Measurements from ENCODE around the gene SV2C.

Gene SV2C

DNA sequence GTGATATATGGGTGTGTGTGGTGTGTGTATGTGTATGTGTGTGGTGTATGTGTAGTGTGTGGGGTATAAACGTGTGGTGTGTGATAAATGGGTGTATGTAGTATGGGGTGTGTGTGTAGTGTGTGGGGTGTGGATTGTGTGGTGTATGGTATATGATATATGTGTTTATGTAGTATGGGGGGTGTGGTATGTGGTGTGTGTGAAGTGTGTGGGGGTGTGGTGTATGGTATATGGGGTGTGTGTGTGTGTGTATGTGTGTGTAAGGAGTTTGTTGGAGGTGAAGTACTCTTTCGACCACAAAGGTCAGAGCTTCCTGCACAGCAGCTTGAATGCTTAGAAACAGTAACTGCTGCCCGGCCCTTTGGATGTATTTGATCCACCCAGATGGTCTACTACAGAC, 174.7 kb downstream of the SV2C start:
- DNase-seq (ENCODE audit: low spot score in 2 of 2) (no peak), ATAC-seq (replicated peaks; ENCODE audit: extremely low read depth, poor library complexity, severe bottlenecking) (no peak)
- no peaks in the 10 kb centered on the region for H3K36me3 Mint-ChIP-seq (ENCODE audit: insufficient read depth)
- no peaks in the 10 kb centered on the region for H3K27me3 Mint-ChIP-seq
- no peak overlapping the region for H3K27ac Mint-ChIP-seq (ENCODE audit: low read depth)
- H3K4me3 Mint-ChIP-seq, result no peak overlapping the region
- H3K9me3 Mint-ChIP-seq, result peaks cover 6% of the 10 kb centered on the region
- no peaks in the 10 kb centered on the region for H3K4me1 Mint-ChIP-seq

DNA sequence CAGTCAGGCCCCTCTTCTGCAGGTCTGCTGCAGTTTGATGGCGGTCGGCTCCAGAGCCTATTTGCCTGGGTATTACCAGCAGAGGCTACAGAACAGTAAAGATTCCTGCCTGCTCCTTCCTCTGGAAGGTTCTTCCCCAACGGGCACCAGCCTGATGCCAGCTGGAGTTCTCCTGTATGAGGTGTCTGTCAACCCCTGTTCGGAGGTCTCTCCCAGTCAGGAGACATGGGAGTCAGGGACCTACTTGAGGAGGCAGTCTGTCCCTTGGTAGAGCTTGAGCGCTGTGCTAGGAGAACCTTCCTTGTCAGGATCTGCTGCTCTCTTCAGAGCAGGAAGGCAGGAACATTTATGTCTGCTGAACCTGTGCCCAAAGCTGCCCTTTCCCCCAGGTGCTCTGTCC, 181.5 kb downstream of the SV2C start:
- peaks cover 11% of the 10 kb centered on the region for H3K9me3 Mint-ChIP-seq
- H3K36me3 Mint-ChIP-seq (ENCODE audit: insufficient read depth), result no peaks in the 10 kb centered on the region
- DNase-seq (ENCODE audit: low spot score in 2 of 2) (no peak), ATAC-seq (replicated peaks; ENCODE audit: extremely low read depth, poor library complexity, severe bottlenecking) (no peak)
- H3K4me3 Mint-ChIP-seq, result no peak overlapping the region
- peaks cover 4% of the 10 kb centered on the region for H3K4me1 Mint-ChIP-seq
- H3K27ac Mint-ChIP-seq (ENCODE audit: low read depth), result no peak overlapping the region
- H3K27me3 Mint-ChIP-seq, result no peaks in the 10 kb centered on the region

DNA sequence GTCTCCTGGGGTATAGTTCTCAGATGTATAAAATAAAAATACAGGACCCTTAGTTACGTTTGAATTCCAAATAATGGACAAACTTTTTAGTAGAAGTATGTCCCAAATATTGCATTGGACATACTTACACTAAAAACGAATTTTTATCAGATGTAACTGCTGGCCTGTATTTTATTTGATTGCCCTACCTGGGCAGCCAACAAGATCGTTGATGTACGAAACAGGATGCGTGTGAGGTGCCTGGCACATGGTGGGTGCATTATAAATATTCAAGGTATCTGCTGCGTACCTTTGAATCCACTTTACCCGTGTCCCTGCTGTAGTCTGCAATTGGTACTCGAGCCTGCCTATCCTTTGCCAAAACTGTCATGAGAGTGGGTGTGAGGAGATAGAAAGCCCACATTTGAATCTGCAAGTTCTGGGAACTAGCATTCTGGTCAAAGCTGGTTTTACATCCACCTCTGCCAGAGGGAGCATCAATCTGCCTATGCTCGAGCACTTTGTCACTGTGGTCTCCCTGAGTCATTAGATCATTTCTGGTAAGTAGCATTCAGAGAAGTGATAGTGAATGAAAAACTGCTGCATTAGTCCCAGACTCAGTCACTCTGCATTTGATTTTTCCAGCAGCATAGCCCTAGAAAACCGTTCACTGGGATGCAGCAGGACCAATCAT, 186.2 kb downstream of the SV2C start:
- H3K36me3 Mint-ChIP-seq (ENCODE audit: insufficient read depth), result no peaks in the 10 kb centered on the region
- H3K27ac Mint-ChIP-seq (ENCODE audit: low read depth), result no peak overlapping the region
- no peaks in the 10 kb centered on the region for H3K9me3 Mint-ChIP-seq
- ATAC-seq (replicated peaks; ENCODE audit: extremely low read depth, poor library complexity, severe bottlenecking) (no peak), DNase-seq (ENCODE audit: low spot score in 2 of 2) (no peak)
- H3K4me1 Mint-ChIP-seq, result peaks cover 11% of the 10 kb centered on the region
- H3K27me3 Mint-ChIP-seq, result no peaks in the 10 kb centered on the region
- no peak overlapping the region for H3K4me3 Mint-ChIP-seq

DNA sequence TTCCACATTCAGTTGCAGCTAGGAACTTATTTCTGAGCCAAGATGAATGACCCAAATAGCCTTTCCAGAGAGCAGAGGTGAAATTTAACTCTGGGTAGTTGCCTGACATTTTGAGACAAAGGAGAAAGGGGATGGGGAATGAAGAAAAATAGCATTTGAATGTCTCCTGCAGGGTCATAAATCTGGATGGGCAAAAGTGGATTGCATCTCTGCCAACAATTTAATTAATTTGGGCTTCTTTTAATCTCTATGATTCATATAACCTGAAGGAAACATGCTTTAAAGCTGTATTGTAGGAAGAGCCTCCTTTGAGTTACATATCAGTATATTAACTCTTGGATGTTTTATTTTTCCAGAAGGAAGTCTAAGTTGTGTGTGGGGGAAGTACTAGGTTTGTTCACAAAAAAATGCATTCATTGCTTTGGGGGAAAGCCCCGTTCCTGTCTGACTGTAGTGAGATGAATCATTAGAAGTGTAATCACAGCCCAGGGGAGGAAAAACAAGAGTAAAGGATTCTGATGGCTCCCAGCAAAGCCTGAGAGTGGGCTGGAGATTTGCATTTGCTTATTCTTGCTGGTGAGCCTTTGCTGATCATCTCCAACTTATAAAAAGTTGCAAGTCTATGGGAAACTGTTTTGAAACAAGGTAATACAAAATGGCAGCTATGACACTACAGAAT, 186.9 kb downstream of the SV2C start:
- Mint-ChIP-seq H3K36me3 (ENCODE audit: insufficient read depth) (no peaks in the 10 kb centered on the region), H3K27ac (ENCODE audit: low read depth) (no peak overlapping the region), H3K9me3 (no peaks in the 10 kb centered on the region), H3K27me3 (no peaks in the 10 kb centered on the region), H3K4me3 (no peak overlapping the region), H3K4me1 (peaks cover 11% of the 10 kb centered on the region)
- DNase-seq (ENCODE audit: low spot score in 2 of 2), result no peak
- ATAC-seq (replicated peaks; ENCODE audit: extremely low read depth, poor library complexity, severe bottlenecking), result no peak

DNA sequence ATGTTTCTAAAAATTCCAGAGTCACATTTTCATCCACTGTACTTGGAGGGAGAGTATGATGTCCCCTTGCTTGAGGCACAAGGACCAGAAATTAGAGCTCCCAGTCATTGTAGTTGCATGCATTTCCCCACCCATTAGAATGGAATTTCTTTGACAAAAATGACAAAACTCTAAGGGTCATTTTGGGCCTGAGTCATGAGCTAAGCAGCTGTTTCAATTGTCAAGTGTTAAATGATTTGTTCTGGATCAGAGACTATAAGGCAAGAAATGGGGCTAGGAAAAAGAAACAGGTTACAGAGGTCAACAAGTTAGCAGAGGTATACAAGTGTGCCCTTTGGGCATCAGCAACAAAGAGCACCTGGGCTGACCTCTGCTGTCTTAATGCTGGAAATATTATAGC, 188.7 kb downstream of the SV2C start:
- Mint-ChIP-seq H3K27me3 (no peaks in the 10 kb centered on the region), H3K4me1 (peaks cover 11% of the 10 kb centered on the region), H3K4me3 (no peak overlapping the region), H3K9me3 (no peaks in the 10 kb centered on the region), H3K36me3 (ENCODE audit: insufficient read depth) (no peaks in the 10 kb centered on the region), H3K27ac (ENCODE audit: low read depth) (no peak overlapping the region)
- DNase-seq (ENCODE audit: low spot score in 2 of 2), result no peak
- no peak for ATAC-seq (replicated peaks; ENCODE audit: extremely low read depth, poor library complexity, severe bottlenecking)

DNA sequence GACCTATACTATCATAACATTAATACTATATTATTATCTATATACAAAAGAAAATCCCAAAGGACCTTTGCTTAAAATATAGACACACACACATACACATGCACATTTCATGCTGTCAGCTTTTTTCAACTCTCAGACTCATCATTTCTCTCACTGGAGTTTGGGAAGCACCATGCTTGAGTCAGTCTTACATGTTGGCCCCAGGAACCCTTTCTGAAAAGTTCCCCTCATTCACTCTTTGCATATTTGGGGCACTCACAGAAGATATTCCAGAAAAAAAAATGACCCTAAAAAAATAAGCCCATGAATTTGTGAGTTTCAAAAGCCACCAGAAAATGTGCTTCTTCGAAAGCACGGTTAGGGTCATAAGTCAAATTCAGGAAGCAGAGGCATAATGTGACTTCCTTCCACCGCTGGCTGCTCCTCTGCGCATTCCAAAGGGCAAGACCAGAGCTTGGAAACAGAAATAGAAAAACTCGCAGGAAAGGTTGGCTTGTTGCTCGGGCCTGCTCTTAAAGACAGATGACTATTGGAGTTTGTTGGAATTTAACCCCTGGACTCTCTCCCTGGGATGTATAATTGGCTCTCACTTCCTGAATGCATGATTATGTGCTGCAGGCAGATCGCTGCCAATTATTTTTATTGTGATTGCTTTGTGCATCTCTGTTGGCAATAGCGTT, 190.2 kb downstream of the SV2C start:
- Mint-ChIP-seq H3K36me3 (ENCODE audit: insufficient read depth) (no peaks in the 10 kb centered on the region), H3K27ac (ENCODE audit: low read depth) (no peak overlapping the region), H3K9me3 (no peaks in the 10 kb centered on the region), H3K4me3 (no peak overlapping the region), H3K4me1 (peaks cover 11% of the 10 kb centered on the region), H3K27me3 (no peaks in the 10 kb centered on the region)
- ATAC-seq (replicated peaks; ENCODE audit: extremely low read depth, poor library complexity, severe bottlenecking), result no peak
- no peak for DNase-seq (ENCODE audit: low spot score in 2 of 2)

DNA sequence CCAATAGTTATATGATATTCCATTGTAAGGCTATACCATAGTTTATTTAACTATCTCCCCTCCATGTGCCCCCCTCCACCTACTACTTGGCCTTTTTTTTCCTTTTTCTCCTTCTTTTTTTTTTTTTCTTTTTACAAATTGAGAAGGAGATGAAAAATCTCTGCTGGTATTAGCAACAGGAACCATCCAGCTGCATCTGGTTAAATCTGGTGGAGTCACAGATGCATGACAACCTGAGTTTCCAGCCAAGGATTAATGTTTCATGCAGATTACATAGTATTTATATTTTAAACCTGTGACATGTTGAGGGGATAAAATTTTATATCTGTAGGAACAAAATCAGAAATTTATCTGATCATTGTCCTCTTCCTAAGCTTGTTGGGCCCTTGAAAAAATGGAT, 191.4 kb downstream of the SV2C start:
- no peaks in the 10 kb centered on the region for H3K36me3 Mint-ChIP-seq (ENCODE audit: insufficient read depth)
- H3K9me3 Mint-ChIP-seq, result no peaks in the 10 kb centered on the region
- H3K4me1 Mint-ChIP-seq, result peaks cover 9% of the 10 kb centered on the region
- no peak overlapping the region for H3K27ac Mint-ChIP-seq (ENCODE audit: low read depth)
- ATAC-seq (replicated peaks; ENCODE audit: extremely low read depth, poor library complexity, severe bottlenecking), result no peak
- DNase-seq (ENCODE audit: low spot score in 2 of 2), result no peak
- no peaks in the 10 kb centered on the region for H3K27me3 Mint-ChIP-seq
- H3K4me3 Mint-ChIP-seq, result no peak overlapping the region

DNA sequence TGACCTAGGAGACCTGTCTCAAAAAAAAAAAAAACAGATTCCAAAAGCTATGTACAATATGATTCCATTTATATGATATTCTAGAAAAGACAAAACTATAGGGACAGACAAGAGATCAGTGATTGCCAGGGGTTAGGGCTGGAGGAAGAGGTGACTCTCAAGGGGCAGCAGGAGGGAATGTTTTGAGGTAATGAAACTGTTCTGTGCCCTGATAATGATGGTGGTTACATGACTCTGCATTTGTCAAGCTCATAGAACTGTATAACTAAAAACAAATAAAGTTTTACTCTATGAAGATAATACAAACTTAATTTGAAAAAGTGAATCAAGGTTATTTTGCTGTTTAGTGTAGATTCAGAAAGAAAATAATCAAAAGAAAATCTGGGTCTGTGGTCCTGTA, 194.6 kb downstream of the SV2C start:
- Mint-ChIP-seq H3K4me1 (no peaks in the 10 kb centered on the region), H3K27ac (ENCODE audit: low read depth) (no peak overlapping the region), H3K4me3 (no peak overlapping the region), H3K36me3 (ENCODE audit: insufficient read depth) (no peaks in the 10 kb centered on the region), H3K27me3 (no peaks in the 10 kb centered on the region), H3K9me3 (no peaks in the 10 kb centered on the region)
- ATAC-seq (replicated peaks; ENCODE audit: extremely low read depth, poor library complexity, severe bottlenecking), result no peak
- DNase-seq (ENCODE audit: low spot score in 2 of 2), result no peak

DNA sequence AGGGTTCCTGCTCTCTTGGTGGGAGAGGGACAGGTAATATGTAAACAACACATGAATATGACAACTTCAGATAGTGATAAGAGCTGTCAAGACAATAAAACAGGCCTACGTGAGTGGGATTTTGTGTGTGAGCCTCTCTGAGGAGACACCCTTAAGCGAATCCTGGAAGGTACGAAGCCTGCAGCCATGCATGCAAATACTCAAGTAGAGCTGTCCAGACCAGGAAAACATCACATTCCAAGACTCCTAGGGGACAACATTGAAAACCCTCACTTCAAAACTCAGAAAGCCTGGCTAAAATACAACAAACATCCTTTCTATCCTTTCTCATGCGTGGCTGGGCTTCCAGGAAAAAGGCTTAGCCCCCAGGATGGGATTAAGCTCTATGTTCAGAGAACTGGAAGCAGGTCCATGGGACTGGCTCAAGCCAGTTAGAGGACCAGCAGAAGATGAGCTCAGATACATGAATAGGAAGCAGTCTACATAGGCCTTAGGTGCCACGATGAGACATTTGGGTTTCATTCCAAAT, 195.1 kb downstream of the SV2C start:
- Mint-ChIP-seq H3K4me1 (no peaks in the 10 kb centered on the region), H3K27ac (ENCODE audit: low read depth) (no peak overlapping the region), H3K9me3 (no peaks in the 10 kb centered on the region), H3K27me3 (no peaks in the 10 kb centered on the region), H3K36me3 (ENCODE audit: insufficient read depth) (no peaks in the 10 kb centered on the region), H3K4me3 (no peak overlapping the region)
- DNase-seq (ENCODE audit: low spot score in 2 of 2) (no peak), ATAC-seq (replicated peaks; ENCODE audit: extremely low read depth, poor library complexity, severe bottlenecking) (no peak)

DNA sequence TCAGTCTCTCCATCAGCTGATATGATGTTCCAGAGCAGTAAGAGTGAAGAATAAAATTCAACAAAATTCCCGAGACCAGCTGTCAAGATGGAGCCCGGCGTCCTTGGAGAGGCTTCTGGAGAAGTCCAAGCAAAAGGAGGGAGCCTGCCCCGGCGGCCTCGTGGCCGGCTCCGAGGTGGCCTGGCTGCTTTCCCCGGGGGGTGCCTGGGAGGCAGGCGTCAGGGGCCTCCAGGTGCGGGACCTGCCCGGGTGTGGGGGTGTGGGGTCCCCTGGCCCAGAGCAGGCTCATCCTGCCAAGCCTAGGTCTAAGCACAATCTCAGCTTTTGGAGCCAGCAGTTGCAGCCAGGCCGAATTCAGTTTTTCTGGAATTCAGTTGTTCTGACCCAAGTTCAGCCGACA, 197.3 kb downstream of the SV2C start:
- H3K4me3 Mint-ChIP-seq, result no peak overlapping the region
- H3K27ac Mint-ChIP-seq (ENCODE audit: low read depth), result no peak overlapping the region
- DNase-seq (ENCODE audit: low spot score in 2 of 2) (no peak), ATAC-seq (replicated peaks; ENCODE audit: extremely low read depth, poor library complexity, severe bottlenecking) (no peak)
- no peaks in the 10 kb centered on the region for H3K9me3 Mint-ChIP-seq
- H3K27me3 Mint-ChIP-seq, result no peaks in the 10 kb centered on the region
- H3K36me3 Mint-ChIP-seq (ENCODE audit: insufficient read depth), result no peaks in the 10 kb centered on the region
- no peaks in the 10 kb centered on the region for H3K4me1 Mint-ChIP-seq

DNA sequence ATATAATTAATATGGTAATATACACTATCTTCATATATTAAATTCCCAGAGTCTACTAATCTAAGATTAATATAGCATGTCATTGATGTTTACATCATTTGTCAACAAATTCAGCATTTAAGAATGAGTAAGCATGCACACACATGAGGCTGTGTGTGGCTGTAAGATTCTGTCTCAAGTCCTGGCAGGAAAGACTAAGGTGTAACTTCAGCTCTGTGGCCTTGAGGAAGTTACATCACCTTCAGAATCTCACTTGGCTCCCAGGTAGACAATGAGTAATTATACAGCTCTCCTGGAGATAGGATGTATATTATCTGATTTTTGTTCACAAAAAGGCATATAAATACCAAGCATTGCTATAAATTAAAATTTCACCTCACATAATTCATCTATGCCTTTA, 200.5 kb downstream of the SV2C start:
- Mint-ChIP-seq H3K9me3 (no peaks in the 10 kb centered on the region), H3K27me3 (no peaks in the 10 kb centered on the region), H3K4me1 (no peaks in the 10 kb centered on the region), H3K36me3 (ENCODE audit: insufficient read depth) (peaks cover 2% of the 10 kb centered on the region), H3K4me3 (no peak overlapping the region), H3K27ac (ENCODE audit: low read depth) (no peak overlapping the region)
- DNase-seq (ENCODE audit: low spot score in 2 of 2) (no peak), ATAC-seq (replicated peaks; ENCODE audit: extremely low read depth, poor library complexity, severe bottlenecking) (no peak)

DNA sequence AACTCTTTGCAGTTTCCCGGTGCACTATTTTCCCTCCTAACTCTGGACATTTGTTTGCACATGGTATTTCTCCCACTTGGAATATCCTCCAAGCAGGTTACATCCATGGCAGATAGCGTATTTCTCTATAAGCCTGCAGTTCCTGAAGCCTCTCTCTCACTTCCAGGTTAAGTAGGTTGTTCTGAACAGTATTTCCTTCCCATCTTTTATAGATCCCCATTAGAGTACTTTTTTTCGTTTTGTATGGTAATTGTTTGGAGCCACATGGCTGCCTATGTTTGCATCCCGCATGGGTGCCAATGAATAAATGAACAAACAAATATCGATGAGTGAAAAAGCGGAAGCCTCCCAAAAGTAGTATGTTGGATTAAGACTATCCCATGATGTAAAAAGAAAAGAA, 206.5 kb downstream of the SV2C start:
- no peak overlapping the region for H3K27ac Mint-ChIP-seq (ENCODE audit: low read depth)
- no peak overlapping the region for H3K4me3 Mint-ChIP-seq
- no peak for DNase-seq (ENCODE audit: low spot score in 2 of 2)
- H3K27me3 Mint-ChIP-seq, result no peaks in the 10 kb centered on the region
- H3K9me3 Mint-ChIP-seq, result no peaks in the 10 kb centered on the region
- peaks cover 4% of the 10 kb centered on the region for H3K36me3 Mint-ChIP-seq (ENCODE audit: insufficient read depth)
- ATAC-seq (replicated peaks; ENCODE audit: extremely low read depth, poor library complexity, severe bottlenecking), result no peak
- peaks cover 2% of the 10 kb centered on the region for H3K4me1 Mint-ChIP-seq

DNA sequence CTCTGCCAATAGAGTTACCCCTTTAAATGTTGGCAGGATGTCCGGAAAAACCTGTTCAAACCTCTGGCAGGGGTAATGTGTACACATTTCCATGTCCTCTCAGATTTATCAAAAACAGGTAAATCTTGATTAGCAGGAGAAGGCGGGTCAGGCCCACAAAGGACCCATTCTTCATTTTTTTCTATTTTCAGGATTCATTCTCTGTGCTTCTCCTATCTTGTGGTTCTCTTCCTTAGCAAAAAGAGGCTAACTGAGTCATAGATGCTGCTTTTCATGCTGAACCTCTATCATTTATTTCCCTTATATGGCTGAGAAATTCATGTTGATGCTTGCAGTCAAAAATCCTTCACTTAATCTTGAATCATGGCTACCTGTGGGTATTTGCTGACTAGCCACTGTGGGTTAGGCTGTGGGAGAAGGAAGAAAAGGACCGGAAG, 207.2 kb downstream of the SV2C start:
- Mint-ChIP-seq H3K4me3 (no peak overlapping the region), H3K27ac (ENCODE audit: low read depth) (no peak overlapping the region), H3K36me3 (ENCODE audit: insufficient read depth) (peaks cover 4% of the 10 kb centered on the region), H3K9me3 (no peaks in the 10 kb centered on the region), H3K27me3 (no peaks in the 10 kb centered on the region), H3K4me1 (peaks cover 4% of the 10 kb centered on the region)
- no peak for DNase-seq (ENCODE audit: low spot score in 2 of 2)
- no peak for ATAC-seq (replicated peaks; ENCODE audit: extremely low read depth, poor library complexity, severe bottlenecking)

Data from central memory CD8-positive, alpha-beta T cell (primary cell).